Right atrium auricular region (tissue), 2 donors: ENCODE data around the gene PDXK. TPM values are rescaled to one million over a fixed set of nuclear protein-coding genes. Genes with fewer than 3 reads are reported as not detected.
"Not testable (repeated sequence)": the region's sequence is repeated elsewhere in the genome, so short reads cannot be mapped to it uniquely, and the experiment has no call there.

Experiments
- DNase-seq: peaks from one replicate; pipeline ENCODE4 v3.0.0-alpha.2; 2019; ENCODE audit warnings: low spot score
- H3K27ac ChIP-seq, 2 donors: fragments of 200-600 bp; sonication (generic); 1 replicate in 1 of 2; 2 replicates in 1 of 2; pipeline ENCODE4 v1.5.1; 2016 to 2019
- H3K27me3 ChIP-seq, 2 donors: fragments of 200-600 bp; sonication (generic); one replicate each; pipeline versions ENCODE4 v1.5.1 to v1.6.0; 2017 to 2019
- H3K36me3 ChIP-seq: fragments of 200-600 bp; sonication (generic); one replicate; pipeline ENCODE4 v1.5.1; 2016
- H3K4me1 ChIP-seq, 2 donors: fragments of 200-600 bp; sonication (generic); one replicate each; pipeline versions ENCODE4 v1.5.1 to v1.6.0; 2017 to 2019
- H3K4me3 ChIP-seq, 2 donors: fragments of 200-600 bp; sonication (generic); 1 replicate in 1 of 2; 2 replicates in 1 of 2; pipeline ENCODE4 v1.5.1; 2017 to 2019; ENCODE audit warnings: mild to moderate bottlenecking in 1 of 2, moderate library complexity in 1 of 2
- H3K9me3 ChIP-seq, 2 donors: fragments of 200-600 bp; sonication (generic); one replicate each; pipeline ENCODE4 v1.5.1; 2019
- CTCF ChIP-seq, 2 donors: fragments of 200-600 bp; sonication (generic); IDR thresholded peaks; one replicate each; pipeline ENCODE4 v1.5.1; 2019; ENCODE audit warnings: antibody characterized with exemption in 2 of 2
- total RNA-seq, 2 donors: library from RNA; depleted of rRNA; stranded (reverse); fragments of >200 nt; gene quantifications; one replicate each; pipeline ENCODE4 v1.1.0, GENCODE V29; 2016

Gene PDXK
- total RNA-seq: 10 to 100 TPM; 29.1 to 45.7 TPM

- Histone ChIP-seq H3K4me1 (peaks cover 0 to 35% of the 10 kb centered on the region in 2 donors), H3K27me3 (no peaks in the 10 kb centered on the region), H3K36me3 (peaks cover 3% of the 10 kb centered on the region), H3K27ac (peak within 1 kb of the TSS; percentile 88 to 90), H3K9me3 (no peaks in the 10 kb centered on the region), H3K4me3 (peak within 1 kb of the TSS; percentile 84 to 94)
- DNase-seq: peak; percentile 83
- TF ChIP-seq CTCF (IDR thresholded peaks at IDR 0.05): peak in 1 of 2 donors; percentile 25
These were observed at the start of gene PDXK for GRCh38 chr21:43718872-43719747. Gene PDXK, plus strand, starts transcription at chr21:43719129. Its CDS starts 166 bp downstream, at chr21:43719295.

- H3K36me3 ChIP-seq: peaks cover 24% of the 10 kb centered on the region
- DNase-seq: no peak
- H3K4me1 ChIP-seq: no peaks in the 10 kb centered on the region
- no peak overlapping the region for H3K27ac ChIP-seq
- no peaks in the 10 kb centered on the region for H3K9me3 ChIP-seq
- H3K27me3 ChIP-seq: no peaks in the 10 kb centered on the region
- TF ChIP-seq CTCF (IDR thresholded peaks at IDR 0.05): no peak
- H3K4me3 ChIP-seq: no peak overlapping the region
These were observed 48.9 kb upstream of the PDXK start for GRCh38 chr21:43669828-43670605.

- Histone ChIP-seq H3K27me3 (no peaks in the 10 kb centered on the region), H3K36me3 (peaks cover 63% of the 10 kb centered on the region), H3K4me1 (no peaks in the 10 kb centered on the region), H3K9me3 (no peaks in the 10 kb centered on the region), H3K4me3 (no peak overlapping the region), H3K27ac (no peak overlapping the region)
- TF ChIP-seq CTCF (IDR thresholded peaks at IDR 0.05): no peak
- no peak for DNase-seq
These were observed 43.1 kb upstream of the PDXK start for GRCh38 chr21:43675871-43676270.

- TF ChIP-seq CTCF (IDR thresholded peaks at IDR 0.05): no peak
- DNase-seq: no peak
These were observed 42.5 kb upstream of the PDXK start for GRCh38 chr21:43676391-43676790.

GRCh38 chr21:43679951-43680350 is 39.0 kb upstream of the PDXK start:
- Histone ChIP-seq H3K27me3 (no peaks in the 10 kb centered on the region), H3K4me3 (no peak overlapping the region), H3K9me3 (no peaks in the 10 kb centered on the region), H3K4me1 (no peaks in the 10 kb centered on the region), H3K36me3 (peaks cover 65% of the 10 kb centered on the region), H3K27ac (no peak overlapping the region)
- no peak for TF ChIP-seq CTCF (IDR thresholded peaks at IDR 0.05)
- no peak for DNase-seq

More at GRCh38 chr21:43676391-43676790, 42.5 kb upstream of the PDXK start:
- Histone ChIP-seq H3K4me1 (no peaks in the 10 kb centered on the region), H3K27me3 (no peaks in the 10 kb centered on the region), H3K36me3 (peaks cover 58% of the 10 kb centered on the region), H3K27ac (no peak overlapping the region), H3K4me3 (no peak overlapping the region), H3K9me3 (no peaks in the 10 kb centered on the region)

- not testable (repeated sequence) for H3K9me3 ChIP-seq, DNase-seq, H3K4me1 ChIP-seq, H3K27ac ChIP-seq, H3K27me3 ChIP-seq, H3K4me3 ChIP-seq
- H3K36me3 ChIP-seq: peaks cover 66% of the 10 kb centered on the region
These were observed 38.5 kb upstream of the PDXK start for GRCh38 chr21:43680421-43680820.
